ENCODE data around the gene KCNQ1.

- no peak for TF ChIP-seq MXI1 (conservative IDR thresholded peaks at IDR 0.05; ENCODE audit: poor library complexity, severe bottlenecking)
- TF ChIP-seq REST (IDR thresholded peaks at IDR 0.05; ENCODE audit: borderline replicate concordance), result no peak
- TF ChIP-seq SMC3 (conservative IDR thresholded peaks at IDR 0.05; ENCODE audit: poor library complexity), result no peak
- no peak for TF ChIP-seq CTCF (IDR thresholded peaks at IDR 0.05; ENCODE audit: poor library complexity, severe bottlenecking)
- no peak for TF ChIP-seq POLR2AphosphoS5 (IDR thresholded peaks at IDR 0.05)
- no peak for TF ChIP-seq TAF1 (IDR thresholded peaks at IDR 0.05; ENCODE audit: low read depth)
- TF ChIP-seq EP300 (conservative IDR thresholded peaks at IDR 0.05; ENCODE audit: poor library complexity, severe bottlenecking), result no peak
- TF ChIP-seq EZH2 (IDR thresholded peaks at IDR 0.05; ENCODE audit: borderline replicate concordance, insufficient read depth, low read length, poor library complexity, severe bottlenecking), result no peak
- TF ChIP-seq RAD21 (conservative IDR thresholded peaks at IDR 0.05), result no peak
These were observed 8.2 kb upstream of the KCNQ1 start for GRCh38 chr11:2436521-2437031.

All from neural cell (in vitro differentiated cells).